Transverse colon (tissue), 4 donors: ENCODE measurements around the gene PXDC1. TPM values are rescaled to one million over a fixed set of nuclear protein-coding genes. Genes with fewer than 3 reads are reported as not detected.

ENCODE experiments used
- DNase-seq: peaks from one replicate; pipeline ENCODE4 v3.0.0-alpha.2; 2019
- H3K27ac ChIP-seq, 4 donors: fragments of 200-600 bp; sonication (generic); 2 replicates each; pipeline ENCODE4 v1.5.1; 2016 to 2018; ENCODE audit warnings: inconsistent platforms in 4 of 4
- H3K27me3 ChIP-seq: fragments of 200-600 bp; sonication (generic); 2 replicates; pipeline ENCODE4 v1.5.1; 2017; ENCODE audit warnings: inconsistent platforms
- H3K36me3 ChIP-seq, 4 donors: fragments of 200-600 bp; sonication (generic); 2 replicates each; pipeline ENCODE4 v1.5.1; 2017 to 2019; ENCODE audit warnings: inconsistent platforms in 4 of 4
- H3K4me1 ChIP-seq, 4 donors: fragments of 200-600 bp; sonication (generic); 2 replicates each; pipeline ENCODE4 v1.5.1; 2017 to 2020; ENCODE audit warnings: inconsistent platforms in 4 of 4
- H3K4me3 ChIP-seq, 4 donors: fragments of 200-600 bp; sonication (generic); 1 replicate in 1 of 4; 2 replicates in 3 of 4; pipeline versions ENCODE4 v1.5.1 to v1.6.1; 2017 to 2019; ENCODE audit warnings: inconsistent platforms in 4 of 4
- H3K9me3 ChIP-seq, 2 donors: fragments of 200-600 bp; sonication (generic); 2 replicates each; pipeline ENCODE4 v1.5.1; 2017 to 2019; ENCODE audit warnings: inconsistent platforms in 2 of 2
- EP300 ChIP-seq: sonication (generic); formaldehyde crosslinking; IDR thresholded peaks from one replicate; pipeline ENCODE4 v1.6.1; 2017; ENCODE audit warnings: antibody characterized with exemption, low read depth
- POLR2A ChIP-seq: fragments of 450-650 bp; IDR thresholded peaks from one replicate; pipeline ENCODE4 v1.6.1; 2016; ENCODE audit warnings: antibody characterized with exemption, mild to moderate bottlenecking, moderate library complexity
- POLR2AphosphoS5 ChIP-seq, 3 donors: sonication (generic); formaldehyde crosslinking; IDR thresholded peaks; one replicate each; pipeline ENCODE4 v1.6.1; 2016; ENCODE audit warnings: antibody characterized with exemption in 3 of 3
- whole genome bisulfite sequencing, 2 donors: methylation state at CpG; one replicate each; pipeline ENCODE4 v1.1.5; 2018; ENCODE audit warnings: low coverage in 1 of 2; 5-methylcytosine and 5-hydroxymethylcytosine counted together
- in situ Hi-C, 4 donors: fragments of 200-750 bp; cut with MboI; loops; one replicate each; pipeline versions ENCODE4 v1.15.0 to v1.15.1; 2017; ENCODE audit warnings: low sequenced_read_pairs in 3 of 4, low pct_ligation_motif_present in 1 of 4, low pct_unique_long_range_greater_than_20kb in 1 of 4
- intact Hi-C: fragments of 100-400 bp; cut with DNase I; formaldehyde crosslinking; loops from one replicate; pipeline ENCODE4 v1.15.1; 2023; ENCODE audit warnings: low total_unique reads
- total RNA-seq, 4 donors: library from RNA; depleted of rRNA; stranded (reverse); fragments of >200 nt; gene quantifications; one replicate each; pipeline ENCODE4 v1.1.0, GENCODE V29; 2016
- TF ChIP-seq, protein P1 (sequence below), 5 experiments: fragments of 200-600 bp in 3 of 5; fragments of 450-650 bp in 2 of 5; sonication (generic) in 3 of 5; IDR thresholded peaks; 1 replicate in 2 of 5; 2 replicates in 3 of 5; pipeline ENCODE4 v1.5.1; 2016 to 2017; ENCODE audit warnings: antibody characterized with exemption in 5 of 5, inconsistent platforms in 3 of 5, mild to moderate bottlenecking in 2 of 5, moderate library complexity in 1 of 5

The PXDC1 gene
- total RNA-seq, 4 donors from 2014 or later: 14.6 to 85.4 (median 44.3) TPM

DNA sequence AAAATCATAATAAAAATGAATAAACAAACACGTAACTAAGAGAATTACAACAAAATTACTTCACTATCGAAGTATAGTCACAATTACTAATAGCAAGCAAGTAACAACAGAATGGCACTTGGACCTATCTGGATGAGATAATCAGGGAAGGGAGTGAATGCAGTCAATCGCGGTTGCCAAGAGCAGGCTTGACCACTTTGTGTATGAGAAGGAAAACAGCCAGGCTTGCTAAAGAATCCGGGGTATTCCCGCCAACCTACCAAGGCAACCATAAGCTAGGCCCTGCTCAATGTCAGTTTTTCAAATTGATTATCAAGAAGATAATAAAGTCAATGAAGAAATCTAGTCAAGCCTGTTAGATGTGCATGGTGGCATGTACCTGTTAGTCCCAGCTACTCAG, 39.7 kb downstream of the PXDC1 start:
- in situ Hi-C loops: no loop called here
- H3K9me3 ChIP-seq: no peaks in the 10 kb centered on the region

DNA sequence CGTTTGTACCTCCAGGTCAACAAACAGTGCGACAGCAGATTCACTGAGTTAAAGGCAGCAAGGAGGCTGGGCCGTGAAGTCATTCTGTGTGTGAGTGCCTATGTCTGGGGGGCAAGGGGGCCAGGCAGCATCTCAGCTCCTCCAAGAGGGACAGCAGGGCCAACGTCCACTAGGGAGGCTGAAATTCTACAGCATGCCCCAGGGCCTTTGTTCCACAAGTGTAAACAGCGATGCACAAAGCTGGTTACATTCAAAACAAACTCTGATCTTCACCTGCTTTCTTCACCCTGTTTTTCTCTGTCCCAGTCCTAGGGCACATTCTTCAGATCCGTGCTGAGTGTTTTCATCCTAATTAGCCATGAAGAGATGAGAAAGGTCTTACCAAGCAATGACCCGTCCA, 41.1 kb downstream of the PXDC1 start:
- H3K27me3 ChIP-seq: no peaks in the 10 kb centered on the region
- DNase-seq: no peak
- intact Hi-C loops: no loop called here
- no peaks in the 10 kb centered on the region for H3K36me3 ChIP-seq
- H3K4me1 ChIP-seq: no peaks in the 10 kb centered on the region
- TF ChIP-seq EP300 (no peak), POLR2A (no peak), POLR2AphosphoS5 (IDR thresholded peaks at IDR 0.05) (no peak)
- TF ChIP-seq, protein P1, sequence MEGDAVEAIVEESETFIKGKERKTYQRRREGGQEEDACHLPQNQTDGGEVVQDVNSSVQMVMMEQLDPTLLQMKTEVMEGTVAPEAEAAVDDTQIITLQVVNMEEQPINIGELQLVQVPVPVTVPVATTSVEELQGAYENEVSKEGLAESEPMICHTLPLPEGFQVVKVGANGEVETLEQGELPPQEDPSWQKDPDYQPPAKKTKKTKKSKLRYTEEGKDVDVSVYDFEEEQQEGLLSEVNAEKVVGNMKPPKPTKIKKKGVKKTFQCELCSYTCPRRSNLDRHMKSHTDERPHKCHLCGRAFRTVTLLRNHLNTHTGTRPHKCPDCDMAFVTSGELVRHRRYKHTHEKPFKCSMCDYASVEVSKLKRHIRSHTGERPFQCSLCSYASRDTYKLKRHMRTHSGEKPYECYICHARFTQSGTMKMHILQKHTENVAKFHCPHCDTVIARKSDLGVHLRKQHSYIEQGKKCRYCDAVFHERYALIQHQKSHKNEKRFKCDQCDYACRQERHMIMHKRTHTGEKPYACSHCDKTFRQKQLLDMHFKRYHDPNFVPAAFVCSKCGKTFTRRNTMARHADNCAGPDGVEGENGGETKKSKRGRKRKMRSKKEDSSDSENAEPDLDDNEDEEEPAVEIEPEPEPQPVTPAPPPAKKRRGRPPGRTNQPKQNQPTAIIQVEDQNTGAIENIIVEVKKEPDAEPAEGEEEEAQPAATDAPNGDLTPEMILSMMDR (IDR thresholded peaks at IDR 0.05): no peak
- no peak overlapping the region for H3K27ac ChIP-seq
- H3K4me3 ChIP-seq: no peak overlapping the region
- WGBS, 2 donors: 84% methylated on average over 7 of the region's 7 CpGs; no CpG with 5 or more reads in 1 of the 2 donors
- H3K9me3 ChIP-seq: no peaks in the 10 kb centered on the region
- in situ Hi-C loops: no loop called here

More for the DNA sequence above, 39.7 kb downstream of the PXDC1 start:
- H3K4me1 ChIP-seq: no peaks in the 10 kb centered on the region
- TF ChIP-seq, protein P1 (IDR thresholded peaks at IDR 0.05): no peak
- no peak for TF ChIP-seq POLR2A
- no peaks in the 10 kb centered on the region for H3K27me3 ChIP-seq
- H3K27ac ChIP-seq: no peak overlapping the region
- WGBS, 2 donors: 90 to 95% methylated on average over 4 to 6 of the region's 6 CpGs
- intact Hi-C loops: no loop called here
- H3K36me3 ChIP-seq: no peaks in the 10 kb centered on the region
- H3K4me3 ChIP-seq: no peak overlapping the region
- DNase-seq: no peak

DNA sequence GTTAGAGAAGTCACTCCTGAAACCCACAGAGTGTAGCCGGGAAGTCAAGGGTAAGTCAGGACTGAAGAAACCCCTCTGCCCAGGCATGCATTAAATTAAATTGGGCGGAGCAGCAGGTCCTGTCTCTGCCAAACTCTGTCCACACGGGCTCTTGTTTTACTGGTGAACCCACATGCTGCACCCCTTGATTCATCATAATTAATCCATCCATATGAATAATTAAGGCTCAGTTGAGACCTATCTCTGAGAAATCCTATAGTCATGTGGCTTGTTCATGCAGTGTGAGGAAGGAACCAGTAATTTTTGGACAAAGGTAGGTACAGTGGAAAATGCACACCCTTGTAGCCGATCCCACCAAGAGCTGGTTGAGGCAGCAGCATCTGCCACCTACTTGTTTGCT, 43.0 kb downstream of the PXDC1 start:
- no peaks in the 10 kb centered on the region for H3K9me3 ChIP-seq
- 90% methylated on average over 4 of the region's 4 CpGs; no CpG with 5 or more reads in 1 of the 2 donors for WGBS, 2 donors
- H3K4me1 ChIP-seq: no peaks in the 10 kb centered on the region
- H3K27ac ChIP-seq: no peak overlapping the region
- no peaks in the 10 kb centered on the region for H3K36me3 ChIP-seq
- TF ChIP-seq, protein P1 (IDR thresholded peaks at IDR 0.05): no peak
- TF ChIP-seq POLR2AphosphoS5 (IDR thresholded peaks at IDR 0.05) (no peak), POLR2A (no peak), EP300 (no peak)
- no peak overlapping the region for H3K4me3 ChIP-seq
- intact Hi-C loops (no loop called here), in situ Hi-C loops (no loop called here)
- no peak for DNase-seq
- H3K27me3 ChIP-seq: no peaks in the 10 kb centered on the region

DNA sequence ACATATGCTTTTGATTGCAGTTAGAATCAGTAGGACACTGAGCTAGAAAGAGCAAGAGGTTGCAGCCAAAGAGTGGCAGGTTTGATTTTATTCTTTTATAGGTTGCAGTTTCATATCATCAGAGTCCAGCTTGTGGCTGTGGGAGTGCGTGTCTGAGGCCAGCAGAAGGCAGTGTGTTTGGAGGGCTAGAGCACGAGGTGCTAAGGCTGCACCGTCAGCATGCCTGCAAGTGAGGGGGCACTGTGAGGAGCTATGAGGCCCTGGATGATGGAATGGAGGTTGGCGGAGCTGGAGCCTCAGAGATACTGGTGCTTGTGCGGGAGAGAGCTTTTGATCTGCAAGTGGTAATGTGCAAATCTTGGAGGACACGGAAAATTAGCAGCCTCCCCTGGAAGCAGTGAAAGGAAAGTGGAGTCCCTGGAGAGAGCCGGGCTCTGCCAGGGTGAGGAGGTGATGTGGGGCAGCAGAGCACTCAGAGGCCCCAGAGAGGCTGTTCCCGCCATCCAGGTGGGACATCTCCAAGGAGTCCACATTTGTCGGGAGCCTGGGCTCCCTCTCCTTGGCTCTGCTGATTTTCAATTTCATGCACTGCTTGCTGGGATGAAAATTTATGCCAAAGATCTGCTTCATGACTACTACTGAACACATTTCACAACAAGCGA, 43.6 kb downstream of the PXDC1 start:
- Histone ChIP-seq H3K4me3 (no peak overlapping the region), H3K36me3 (no peaks in the 10 kb centered on the region), H3K27ac (no peak overlapping the region), H3K27me3 (no peaks in the 10 kb centered on the region), H3K9me3 (no peaks in the 10 kb centered on the region), H3K4me1 (no peaks in the 10 kb centered on the region)
- no peak for DNase-seq
- intact Hi-C loops: no loop called here
- TF ChIP-seq, protein P1 (IDR thresholded peaks at IDR 0.05): no peak
- no peak for TF ChIP-seq EP300
- TF ChIP-seq POLR2A: no peak
- no peak for TF ChIP-seq POLR2AphosphoS5 (IDR thresholded peaks at IDR 0.05)
- 82% methylated on average over 10 of the region's 10 CpGs; no CpG with 5 or more reads in 1 of the 2 donors for WGBS, 2 donors
- in situ Hi-C loops: no loop called here
